IMR-90 (cell line): ENCODE results near the gene PNMA1. TPM values are rescaled to one million over a fixed set of nuclear protein-coding genes. Genes with fewer than 3 reads are reported as not detected.

Experiments
- ATAC-seq: fragments of 200-7000 bp; cut with Tn5 transposase; 2 replicates; pipeline ENCODE4 v1.9.1; 2020; ENCODE audit warnings: low read depth, mild to moderate bottlenecking, moderate library complexity
- BruUV-seq: library from RNA; stranded (reverse); fragments of 400-500 nt; replicated peaks from 2 replicates; lab custom pipeline; 2021; lab: Mats Ljungman, UMichigan
- CTCF ChIA-PET: fragments of 300-600 bp; formaldehyde crosslinking; extraction: SDS; loops from one replicate; lab custom pipeline; 2021; ENCODE audit warnings: antibody characterized with exemption; lab: Yijun Ruan, JAX
- POLR2A ChIA-PET: fragments of 300-600 bp; sonication (Branson Sonifier 250); formaldehyde crosslinking; loops from one replicate; lab custom pipeline; 2022; ENCODE audit warnings: antibody characterized with exemption; ENCODE audit not compliant: unreplicated experiment; lab: Charles Lee
- DNase-seq: peaks from one replicate; pipeline ENCODE4 v3.0.0; 2013
- H2AFZ ChIP-seq: replicated peaks from 2 replicates; pipeline ENCODE3; 2013; ENCODE audit warnings: low read length, mild to moderate bottlenecking; ENCODE audit not compliant: poor library complexity
- H2AK5ac ChIP-seq: 2 replicates; pipeline ENCODE4 v1.6.1; 2013; ENCODE audit warnings: low read depth, low read length, inconsistent platforms
- H2AK9ac ChIP-seq: replicated peaks from 2 replicates; pipeline ENCODE3; 2013; ENCODE audit warnings: mild to moderate bottlenecking, low read depth, low read length, moderate library complexity; ENCODE audit not compliant: poor library complexity
- H2BK120ac ChIP-seq: 2 replicates; pipeline ENCODE4 v1.6.1; 2013; ENCODE audit warnings: low read depth, low read length, inconsistent platforms
- H2BK15ac ChIP-seq: 3 replicates; pipeline ENCODE4 v1.6.1; 2013; ENCODE audit warnings: low read depth, low read length, inconsistent platforms
- H2BK20ac ChIP-seq: 2 replicates; pipeline ENCODE4 v1.6.1; 2013; ENCODE audit warnings: low read depth, mild to moderate bottlenecking, inconsistent platforms, low read length, moderate library complexity
- H2BK5ac ChIP-seq: 2 replicates; pipeline ENCODE4 v1.6.1; 2013; ENCODE audit warnings: mild to moderate bottlenecking, low read depth, low read length, inconsistent platforms; ENCODE audit not compliant: poor library complexity, severe bottlenecking
- H3K14ac ChIP-seq: replicated peaks from 2 replicates; pipeline ENCODE4 v1.6.1; 2013; ENCODE audit warnings: low read depth, low read length, inconsistent platforms
- H3K18ac ChIP-seq: 2 replicates; pipeline ENCODE4 v1.6.1; 2013; ENCODE audit warnings: low read depth, low read length, control low read depth
- H3K23ac ChIP-seq: 2 replicates; pipeline ENCODE4 v1.6.1; 2013; ENCODE audit warnings: low read depth, low read length, inconsistent platforms
- H3K27ac ChIP-seq: 2 replicates; pipeline ENCODE4 v1.5.1; 2013; ENCODE audit warnings: mild to moderate bottlenecking, control low read depth, low read length; ENCODE audit not compliant: insufficient read depth
- H3K27me3 ChIP-seq: 2 replicates; pipeline ENCODE4 v1.6.1; 2013; ENCODE audit warnings: low read length; ENCODE audit not compliant: control insufficient read depth, insufficient read depth
- H3K36me3 ChIP-seq: 2 replicates; pipeline ENCODE4 v1.6.1; 2013; ENCODE audit warnings: low read length, mixed read lengths; ENCODE audit not compliant: control insufficient read depth, insufficient read depth
- H3K4ac ChIP-seq: 2 replicates; pipeline ENCODE4 v1.6.1; 2013; ENCODE audit warnings: low read depth, low read length, inconsistent platforms
- H3K4me1 ChIP-seq: 2 replicates; pipeline ENCODE4 v1.6.1; 2013; ENCODE audit warnings: low read length, mixed read lengths; ENCODE audit not compliant: control insufficient read depth, insufficient read depth
- H3K4me2 ChIP-seq: 2 replicates; pipeline ENCODE4 v1.6.1; 2013; ENCODE audit warnings: low read depth, mild to moderate bottlenecking, control low read depth, low read length, moderate library complexity
- H3K4me3 ChIP-seq: 2 replicates; pipeline ENCODE4 v1.5.1; 2013; ENCODE audit warnings: low read depth, mild to moderate bottlenecking, control low read depth, low read length, moderate library complexity; ENCODE audit not compliant: insufficient read depth
- H3K56ac ChIP-seq: 2 replicates; pipeline ENCODE4 v1.6.1; 2013; ENCODE audit warnings: low read length, inconsistent platforms; ENCODE audit not compliant: insufficient read depth; ENCODE audit errors: extremely low read depth
- H3K79me1 ChIP-seq, 2 experiments: 2 replicates each; pipeline ENCODE4 v1.6.1; 2013; ENCODE audit warnings: low read length in 2 of 2, inconsistent platforms in 1 of 2, low read depth in 1 of 2
- H3K9ac ChIP-seq: 2 replicates; pipeline ENCODE4 v1.6.1; 2013; ENCODE audit warnings: low read depth, low read length, control low read depth
- H3K9me1 ChIP-seq: 2 replicates; pipeline ENCODE4 v1.6.1; 2013; ENCODE audit warnings: low read length, inconsistent platforms; ENCODE audit not compliant: insufficient read depth
- H3K9me3 ChIP-seq: 2 replicates; pipeline ENCODE4 v1.6.1; 2013; ENCODE audit warnings: low read length; ENCODE audit not compliant: control insufficient read depth, insufficient read depth
- H4K20me1 ChIP-seq: 2 replicates; pipeline ENCODE4 v1.6.1; 2013; ENCODE audit warnings: low read length, inconsistent platforms; ENCODE audit not compliant: insufficient read depth
- H4K5ac ChIP-seq: 2 replicates; pipeline ENCODE4 v1.6.1; 2013; ENCODE audit warnings: mild to moderate bottlenecking, low read depth, low read length, control low read depth
- H4K8ac ChIP-seq, 2 experiments: 2 replicates each; pipeline ENCODE4 v1.6.1; 2013; ENCODE audit warnings: low read depth in 2 of 2, low read length in 2 of 2, control low read depth in 1 of 2, inconsistent platforms in 1 of 2
- H4K91ac ChIP-seq: 2 replicates; pipeline ENCODE4 v1.6.1; 2013; ENCODE audit warnings: low read depth, low read length, inconsistent platforms; ENCODE audit not compliant: insufficient read depth
- BHLHE40 ChIP-seq: fragments of 150-350 bp; IDR thresholded peaks from 2 replicates; pipeline ENCODE4 v1.6.1; 2016; ENCODE audit warnings: mild to moderate bottlenecking, low read depth, low read length
- CEBPB ChIP-seq: IDR thresholded peaks from 2 replicates; pipeline ENCODE4 v1.6.1; 2012; ENCODE audit warnings: low read depth, low read length, improper control_type of control experiment
- CHD1 ChIP-seq: IDR thresholded peaks from 2 replicates; pipeline ENCODE4 v1.6.1; 2012; ENCODE audit warnings: low read depth, low read length, improper control_type of control experiment
- FOS ChIP-seq: fragments of 150-350 bp; IDR thresholded peaks from 2 replicates; pipeline ENCODE4 v1.6.1; 2016; ENCODE audit warnings: low read depth, low read length
- MAFK ChIP-seq: IDR thresholded peaks from 2 replicates; pipeline ENCODE4 v1.6.1; 2012; ENCODE audit warnings: low read depth, low read length, improper control_type of control experiment
- MAZ ChIP-seq: IDR thresholded peaks from 2 replicates; pipeline ENCODE4 v1.6.1; 2012; ENCODE audit warnings: low read depth, mild to moderate bottlenecking, low read length, improper control_type of control experiment, moderate library complexity, borderline replicate concordance
- MXI1 ChIP-seq: IDR thresholded peaks from 2 replicates; pipeline ENCODE4 v1.6.1; 2012; ENCODE audit warnings: low read depth, mild to moderate bottlenecking, low read length, moderate library complexity, borderline replicate concordance
- NFE2L2 ChIP-seq: fragments of 150-350 bp; IDR thresholded peaks from 2 replicates; pipeline ENCODE4 v1.6.1; 2016; ENCODE audit warnings: low read depth, mild to moderate bottlenecking, low read length
- POLR2A ChIP-seq: IDR thresholded peaks from 2 replicates; pipeline ENCODE4 v1.6.1; 2012; ENCODE audit warnings: mild to moderate bottlenecking, low read depth, low read length
- RAD21 ChIP-seq: IDR thresholded peaks from 2 replicates; pipeline ENCODE4 v1.6.1; 2012; ENCODE audit warnings: low read length, improper control_type of control experiment
- RCOR1 ChIP-seq: IDR thresholded peaks from 2 replicates; pipeline ENCODE4 v1.6.1; 2012; ENCODE audit warnings: mild to moderate bottlenecking, low read length, improper control_type of control experiment; ENCODE audit not compliant: insufficient replicate concordance
- RFX5 ChIP-seq: IDR thresholded peaks from 2 replicates; pipeline ENCODE4 v1.8.0; 2012; ENCODE audit warnings: low read depth, mild to moderate bottlenecking, low read length, moderate library complexity
- SMC3 ChIP-seq: fragments of 150-350 bp; IDR thresholded peaks from 2 replicates; pipeline ENCODE4 v1.6.1; 2016; ENCODE audit warnings: low read depth, mild to moderate bottlenecking, antibody characterized with exemption, low read length, moderate library complexity
- dilution Hi-C: fragments of 300-500 bp; cut with HindIII; formaldehyde crosslinking; loops from one replicate; pipeline ENCODE4 v1.14.3; 2018; ENCODE audit warnings: low sequenced_read_pairs; ENCODE audit not compliant: unreplicated experiment
- in situ Hi-C: fragments of 300-500 bp; cut with MboI; formaldehyde crosslinking; loops from 3 replicates; pipeline ENCODE4 v1.14.3; 2019; ENCODE audit warnings: low sequenced_read_pairs, inconsistent platforms, mixed read lengths
- intact Hi-C: fragments of 100-400 bp; cut with micrococcal nuclease; formaldehyde crosslinking; loops from 2 replicates; pipeline ENCODE4 v1.10.0; 2022
- polyA plus RNA-seq, 3 experiments: library from polyadenylated mRNA; depleted of rRNA; stranded (reverse); fragments of >200 nt; gene quantifications; 2 replicates each; pipeline ENCODE4 v1.2.3, GENCODE V29; 2012; ENCODE audit warnings: low replicate concordance in 1 of 3
- total RNA-seq: library from RNA; depleted of rRNA; stranded (reverse); fragments of >200 nt; gene quantifications from 2 replicates; pipeline ENCODE4 v1.2.3, GENCODE V29; 2012
- TF ChIP-seq, protein P1 (sequence below): conservative IDR thresholded peaks from 2 replicates; pipeline ENCODE4 v1.5.1; 2012; ENCODE audit warnings: mild to moderate bottlenecking, low read depth, low read length, improper control_type of control experiment
- TF ChIP-seq, protein P2 (sequence below): fragments of 150-350 bp; IDR thresholded peaks from 2 replicates; pipeline ENCODE4 v1.6.1; 2016; ENCODE audit warnings: low read depth, mild to moderate bottlenecking, low read length, moderate library complexity, borderline replicate concordance
- TF ChIP-seq, protein P3 (sequence below): fragments of 150-350 bp; IDR thresholded peaks from 2 replicates; pipeline ENCODE4 v1.6.1; 2017; ENCODE audit warnings: mild to moderate bottlenecking, antibody characterized with exemption, low read length, low read depth

PNMA1 gene
- total and polyA plus RNA-seq, 2 of the 4 experiments (the other 2 are of a cell fraction), result 6.5 to 28.2 TPM

DNA sequence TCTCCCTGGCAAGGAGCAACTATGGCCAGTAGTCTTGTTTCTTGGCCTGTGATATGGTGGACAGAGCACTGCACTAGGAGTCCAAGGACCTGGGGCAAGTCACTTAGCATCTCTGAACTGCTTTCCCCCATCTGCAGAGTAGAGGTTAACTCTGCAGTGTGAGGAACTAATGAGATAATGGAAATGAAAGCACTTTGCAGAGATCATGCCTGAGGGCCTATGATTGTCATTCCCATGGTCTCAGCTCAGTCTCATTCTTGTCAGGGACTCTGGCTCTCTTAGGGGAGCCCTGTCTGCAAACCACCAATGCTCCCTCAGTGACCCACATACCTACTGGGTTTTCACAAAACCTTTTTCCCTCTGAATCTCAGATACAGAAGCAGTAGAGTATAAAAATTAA is 6.5 kb upstream of the PNMA1 start:
- no peaks in the 10 kb centered on the region for H3K27me3 ChIP-seq
- no peak overlapping the region for H2BK15ac ChIP-seq
- peaks cover 35% of the 10 kb centered on the region for H3K4me1 ChIP-seq
- no peak overlapping the region for H2BK5ac ChIP-seq
- H3K4me3 ChIP-seq, result no peak overlapping the region
- peaks cover 13% of the 10 kb centered on the region for H3K9me1 ChIP-seq
- no peak overlapping the region for H3K4ac ChIP-seq
- no peak overlapping the region for H3K9ac ChIP-seq
- H2AK5ac ChIP-seq, result no peak overlapping the region
- no peak overlapping the region for H3K4me2 ChIP-seq
- H4K8ac ChIP-seq, result no peak overlapping the region
- H3K56ac ChIP-seq, result no peak overlapping the region
- H3K36me3 ChIP-seq, result peaks cover 58% of the 10 kb centered on the region
- ChIA-PET CTCF (no interaction called here), POLR2A (no interaction called here)
- BruUV-seq, result no TSS peak
- H4K20me1 ChIP-seq, result peaks cover 24% of the 10 kb centered on the region
- no peak overlapping the region for H4K91ac ChIP-seq
- peaks cover 25 to 68% of the 10 kb centered on the region in 2 experiments for H3K79me1 ChIP-seq
- no peak overlapping the region for H4K5ac ChIP-seq
- TF ChIP-seq RCOR1 (no peak), MAFK (no peak), MXI1 (no peak), RAD21 (no peak), CEBPB (no peak), POLR2A (no peak), BHLHE40 (no peak), FOS (no peak), SMC3 (no peak), RFX5 (no peak), CHD1 (no peak), NFE2L2 (no peak), MAZ (no peak)
- TF ChIP-seq, protein P1, sequence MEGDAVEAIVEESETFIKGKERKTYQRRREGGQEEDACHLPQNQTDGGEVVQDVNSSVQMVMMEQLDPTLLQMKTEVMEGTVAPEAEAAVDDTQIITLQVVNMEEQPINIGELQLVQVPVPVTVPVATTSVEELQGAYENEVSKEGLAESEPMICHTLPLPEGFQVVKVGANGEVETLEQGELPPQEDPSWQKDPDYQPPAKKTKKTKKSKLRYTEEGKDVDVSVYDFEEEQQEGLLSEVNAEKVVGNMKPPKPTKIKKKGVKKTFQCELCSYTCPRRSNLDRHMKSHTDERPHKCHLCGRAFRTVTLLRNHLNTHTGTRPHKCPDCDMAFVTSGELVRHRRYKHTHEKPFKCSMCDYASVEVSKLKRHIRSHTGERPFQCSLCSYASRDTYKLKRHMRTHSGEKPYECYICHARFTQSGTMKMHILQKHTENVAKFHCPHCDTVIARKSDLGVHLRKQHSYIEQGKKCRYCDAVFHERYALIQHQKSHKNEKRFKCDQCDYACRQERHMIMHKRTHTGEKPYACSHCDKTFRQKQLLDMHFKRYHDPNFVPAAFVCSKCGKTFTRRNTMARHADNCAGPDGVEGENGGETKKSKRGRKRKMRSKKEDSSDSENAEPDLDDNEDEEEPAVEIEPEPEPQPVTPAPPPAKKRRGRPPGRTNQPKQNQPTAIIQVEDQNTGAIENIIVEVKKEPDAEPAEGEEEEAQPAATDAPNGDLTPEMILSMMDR, result no peak
- TF ChIP-seq, protein P2, sequence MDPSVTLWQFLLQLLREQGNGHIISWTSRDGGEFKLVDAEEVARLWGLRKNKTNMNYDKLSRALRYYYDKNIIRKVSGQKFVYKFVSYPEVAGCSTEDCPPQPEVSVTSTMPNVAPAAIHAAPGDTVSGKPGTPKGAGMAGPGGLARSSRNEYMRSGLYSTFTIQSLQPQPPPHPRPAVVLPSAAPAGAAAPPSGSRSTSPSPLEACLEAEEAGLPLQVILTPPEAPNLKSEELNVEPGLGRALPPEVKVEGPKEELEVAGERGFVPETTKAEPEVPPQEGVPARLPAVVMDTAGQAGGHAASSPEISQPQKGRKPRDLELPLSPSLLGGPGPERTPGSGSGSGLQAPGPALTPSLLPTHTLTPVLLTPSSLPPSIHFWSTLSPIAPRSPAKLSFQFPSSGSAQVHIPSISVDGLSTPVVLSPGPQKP, result no peak
- TF ChIP-seq, protein P3, sequence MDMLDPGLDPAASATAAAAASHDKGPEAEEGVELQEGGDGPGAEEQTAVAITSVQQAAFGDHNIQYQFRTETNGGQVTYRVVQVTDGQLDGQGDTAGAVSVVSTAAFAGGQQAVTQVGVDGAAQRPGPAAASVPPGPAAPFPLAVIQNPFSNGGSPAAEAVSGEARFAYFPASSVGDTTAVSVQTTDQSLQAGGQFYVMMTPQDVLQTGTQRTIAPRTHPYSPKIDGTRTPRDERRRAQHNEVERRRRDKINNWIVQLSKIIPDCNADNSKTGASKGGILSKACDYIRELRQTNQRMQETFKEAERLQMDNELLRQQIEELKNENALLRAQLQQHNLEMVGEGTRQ, result no peak
- no peak overlapping the region for H2AFZ ChIP-seq
- H3K14ac ChIP-seq, result no peak overlapping the region
- 0 out of 2 replicates have a peak overlapping the region, but pooled peaks have one; percentile 17 for H3K23ac ChIP-seq
- DNase-seq (no peak), ATAC-seq (no peak)
- H2BK120ac ChIP-seq, result no peak overlapping the region
- H3K27ac ChIP-seq, result no peak overlapping the region
- H3K9me3 ChIP-seq, result no peaks in the 10 kb centered on the region
- in situ Hi-C loops (no loop called here), dilution Hi-C loops (no loop called here), intact Hi-C loops (loop anchor here (5.0 to 10.0 kb wide), 2 partner anchors 37 to 144 kb away; no protein-coding TSS in a partner anchor)
- H3K18ac ChIP-seq, result no peak overlapping the region
- no peak overlapping the region for H2AK9ac ChIP-seq
- H2BK20ac ChIP-seq, result no peak overlapping the region
